ENCODE data around the gene KRT33A. TPM values are rescaled to one million over a fixed set of nuclear protein-coding genes. Genes with fewer than 3 reads are reported as not detected.

Gene KRT33A
- total RNA-seq, 3 donors from 2014 or later (not counting 1 experiment from before 2014, with no cell fraction given): not detected

DNA sequence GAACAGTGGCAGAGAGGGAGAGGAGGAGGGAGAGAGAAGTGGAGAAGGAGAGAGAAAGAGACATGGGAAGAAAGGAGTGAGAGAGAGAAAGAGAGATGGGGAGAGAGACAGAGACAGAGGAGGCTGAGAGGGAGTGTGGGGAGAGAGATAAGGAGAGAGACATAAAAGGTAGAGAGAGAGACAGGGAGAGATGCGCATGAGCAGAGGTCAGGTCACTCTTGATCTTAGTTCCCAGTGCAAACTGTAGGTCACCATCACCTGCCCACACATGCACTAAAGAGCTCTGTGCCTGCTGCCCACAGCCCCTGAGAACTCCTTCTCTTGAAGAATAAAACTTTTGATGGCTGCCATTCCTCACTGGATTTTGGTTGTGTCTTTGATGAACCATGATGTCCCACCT, 14.9 kb downstream of the KRT33A start:
- H3K9me3 ChIP-seq (ENCODE audit: control insufficient read depth, insufficient read depth, low read length): no peaks in the 10 kb centered on the region
- H3K27me3 ChIP-seq (ENCODE audit: control insufficient read depth, insufficient read depth, low read length): no peaks in the 10 kb centered on the region
- intact Hi-C loops (cut with micrococcal nuclease): no loop called here
- H3K4me3 Mint-ChIP-seq: no peak overlapping the region
- H3K9me3 Mint-ChIP-seq: no peaks in the 10 kb centered on the region
- peaks cover 47% of the 10 kb centered on the region for H3K4me1 ChIP-seq (ENCODE audit: control insufficient read depth, insufficient read depth, low read length)
- H3K36me3 ChIP-seq (ENCODE audit: control insufficient read depth, insufficient read depth, low read length): no peaks in the 10 kb centered on the region
- no peaks in the 10 kb centered on the region for H3K36me3 Mint-ChIP-seq
- 100% methylated on average over 1 of the region's 1 CpG for WGBS (ENCODE audit: insufficient coverage)
- TF ChIP-seq, protein P1, sequence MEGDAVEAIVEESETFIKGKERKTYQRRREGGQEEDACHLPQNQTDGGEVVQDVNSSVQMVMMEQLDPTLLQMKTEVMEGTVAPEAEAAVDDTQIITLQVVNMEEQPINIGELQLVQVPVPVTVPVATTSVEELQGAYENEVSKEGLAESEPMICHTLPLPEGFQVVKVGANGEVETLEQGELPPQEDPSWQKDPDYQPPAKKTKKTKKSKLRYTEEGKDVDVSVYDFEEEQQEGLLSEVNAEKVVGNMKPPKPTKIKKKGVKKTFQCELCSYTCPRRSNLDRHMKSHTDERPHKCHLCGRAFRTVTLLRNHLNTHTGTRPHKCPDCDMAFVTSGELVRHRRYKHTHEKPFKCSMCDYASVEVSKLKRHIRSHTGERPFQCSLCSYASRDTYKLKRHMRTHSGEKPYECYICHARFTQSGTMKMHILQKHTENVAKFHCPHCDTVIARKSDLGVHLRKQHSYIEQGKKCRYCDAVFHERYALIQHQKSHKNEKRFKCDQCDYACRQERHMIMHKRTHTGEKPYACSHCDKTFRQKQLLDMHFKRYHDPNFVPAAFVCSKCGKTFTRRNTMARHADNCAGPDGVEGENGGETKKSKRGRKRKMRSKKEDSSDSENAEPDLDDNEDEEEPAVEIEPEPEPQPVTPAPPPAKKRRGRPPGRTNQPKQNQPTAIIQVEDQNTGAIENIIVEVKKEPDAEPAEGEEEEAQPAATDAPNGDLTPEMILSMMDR (IDR thresholded peaks at IDR 0.05): no peak
- no peak overlapping the region for H3K4me3 ChIP-seq (ENCODE audit: low read length)
- DNase-seq: no peak
- peaks cover 32 to 44% of the 10 kb centered on the region in 2 donors for H3K4me1 Mint-ChIP-seq
- no peak for ATAC-seq
- no peak overlapping the region for H3K27ac Mint-ChIP-seq
- peaks cover 0 to 11% of the 10 kb centered on the region in 2 donors for H3K27me3 Mint-ChIP-seq (ENCODE audit: low read depth in 2 of 2)
- no peak overlapping the region for H3K27ac ChIP-seq (ENCODE audit: low read length)

DNA sequence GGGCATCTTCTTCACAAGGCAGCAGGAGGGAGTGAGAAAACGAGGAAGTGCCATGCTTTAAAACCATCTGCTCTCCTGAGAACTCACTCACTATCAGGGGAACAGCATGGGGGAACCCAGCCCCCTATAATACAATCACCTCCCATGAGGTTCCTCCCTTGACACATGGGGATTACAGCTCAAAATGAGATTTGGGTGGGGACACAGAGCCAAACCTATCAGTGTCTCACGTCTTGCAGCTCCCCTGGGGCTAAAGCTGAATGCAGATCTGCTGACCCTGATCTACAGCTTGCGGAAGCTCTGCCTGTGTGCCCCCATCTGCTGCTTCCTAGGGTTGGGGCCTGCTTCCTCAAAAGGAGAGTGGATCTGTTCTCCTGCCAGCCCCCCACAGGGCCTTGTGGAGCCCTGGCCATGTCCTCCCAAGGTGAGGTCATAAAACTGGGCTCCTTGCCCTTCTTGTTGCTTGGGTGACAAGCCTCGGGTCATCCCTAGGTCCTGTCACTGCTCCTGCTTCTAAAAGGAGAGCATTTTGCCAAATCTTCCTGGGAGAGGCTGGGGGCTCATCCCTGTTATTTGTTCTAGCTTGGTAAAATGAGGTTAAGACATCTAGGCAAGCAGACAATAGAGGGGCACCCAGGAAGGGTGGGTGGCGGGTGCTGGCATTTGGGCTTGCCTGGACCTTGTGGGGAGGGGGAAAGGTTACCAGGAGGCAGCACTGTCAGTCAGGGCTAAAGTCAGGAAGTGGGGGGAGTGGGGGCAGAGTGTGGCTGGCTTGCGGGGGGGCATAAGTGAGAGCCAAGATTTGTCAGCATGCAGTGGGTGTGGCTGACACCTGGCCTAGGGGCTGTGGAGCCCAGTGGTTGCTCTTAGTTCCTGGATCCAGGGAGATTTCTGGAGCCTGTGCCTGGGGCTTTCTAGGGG, 16.0 kb downstream of the KRT33A start:
- no peaks in the 10 kb centered on the region for H3K36me3 ChIP-seq (ENCODE audit: control insufficient read depth, insufficient read depth, low read length)
- 59% methylated on average over 6 of the region's 6 CpGs for WGBS (ENCODE audit: insufficient coverage)
- peaks cover 36% of the 10 kb centered on the region for H3K4me1 ChIP-seq (ENCODE audit: control insufficient read depth, insufficient read depth, low read length)
- ATAC-seq: peak in 2 of 3 donors; percentile 35 to 40
- peaks cover 0 to 9% of the 10 kb centered on the region in 2 donors for H3K27me3 Mint-ChIP-seq (ENCODE audit: low read depth in 2 of 2)
- DNase-seq: peak in 1 of 2 donors; percentile 47
- H3K9me3 Mint-ChIP-seq: no peaks in the 10 kb centered on the region
- peak overlapping the region in 1 of 2 donors; percentile 38 for H3K27ac Mint-ChIP-seq
- intact Hi-C loops (cut with micrococcal nuclease): no loop called here
- no peak overlapping the region for H3K4me3 Mint-ChIP-seq
- no peaks in the 10 kb centered on the region for H3K36me3 Mint-ChIP-seq
- TF ChIP-seq, protein P1 (IDR thresholded peaks at IDR 0.05): no peak
- no peaks in the 10 kb centered on the region for H3K27me3 ChIP-seq (ENCODE audit: control insufficient read depth, insufficient read depth, low read length)
- no peaks in the 10 kb centered on the region for H3K9me3 ChIP-seq (ENCODE audit: control insufficient read depth, insufficient read depth, low read length)
- H3K4me1 Mint-ChIP-seq: peaks cover 21 to 33% of the 10 kb centered on the region in 2 donors
- no peak overlapping the region for H3K27ac ChIP-seq (ENCODE audit: low read length)
- no peak overlapping the region for H3K4me3 ChIP-seq (ENCODE audit: low read length)

DNA sequence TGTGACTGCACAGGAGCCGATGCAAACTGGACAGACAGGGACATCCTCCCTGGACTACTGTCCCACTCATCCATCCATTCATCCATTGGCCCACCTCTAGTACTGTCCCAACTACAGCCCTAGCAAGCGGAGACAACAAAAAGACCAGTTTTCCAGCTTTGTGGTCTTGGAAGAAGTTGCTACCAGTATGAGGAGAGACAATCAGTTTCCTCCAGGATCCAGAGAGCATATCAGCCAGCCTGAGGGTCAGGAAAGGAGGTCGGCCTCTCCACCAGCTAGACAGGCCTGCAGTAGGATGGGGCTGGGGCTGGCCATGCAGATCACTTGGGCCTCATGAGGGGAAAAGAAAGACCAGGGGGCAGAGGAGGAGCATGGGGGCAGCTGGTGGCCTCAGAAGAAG, 16.8 kb downstream of the KRT33A start:
- Histone ChIP-seq H3K27ac (ENCODE audit: low read length) (no peak overlapping the region), H3K27me3 (ENCODE audit: control insufficient read depth, insufficient read depth, low read length) (no peaks in the 10 kb centered on the region), H3K4me1 (ENCODE audit: control insufficient read depth, insufficient read depth, low read length) (peaks cover 32% of the 10 kb centered on the region), H3K36me3 (ENCODE audit: control insufficient read depth, insufficient read depth, low read length) (no peaks in the 10 kb centered on the region), H3K9me3 (ENCODE audit: control insufficient read depth, insufficient read depth, low read length) (no peaks in the 10 kb centered on the region), H3K4me3 (ENCODE audit: low read length) (no peak overlapping the region)
- intact Hi-C loops (cut with micrococcal nuclease): no loop called here
- Mint-ChIP-seq H3K4me3 (peak overlapping the region; percentile 18), H3K27me3 (ENCODE audit: low read depth in 2 of 2) (peaks cover 0 to 9% of the 10 kb centered on the region in 2 donors), H3K27ac (peak overlapping the region; percentile 7 to 25), H3K36me3 (no peaks in the 10 kb centered on the region), H3K4me1 (peaks cover 13 to 25% of the 10 kb centered on the region in 2 donors), H3K9me3 (no peaks in the 10 kb centered on the region)
- 97% methylated on average over 3 of the region's 3 CpGs for WGBS (ENCODE audit: insufficient coverage)
- DNase-seq: no peak
- ATAC-seq: no peak
- TF ChIP-seq, protein P1 (IDR thresholded peaks at IDR 0.05): no peak

Data from natural killer cell (primary cell).